Endometrial microvascular endothelial cells (primary cell): Measurements from ENCODE around the gene DYNLT2B. TPM values are rescaled to one million over a fixed set of nuclear protein-coding genes. Genes with fewer than 3 reads are reported as not detected.

Experiments
- total RNA-seq: library from RNA; depleted of rRNA; stranded (reverse); fragments of >200 nt; gene quantifications from one replicate; pipeline ENCODE4 v1.2.3, GENCODE V29; 2015; ENCODE audit errors: inconsistent ontology term

DYNLT2B gene
- total RNA-seq, 1 donor from 2014 or later: 5.0 TPM

Other genes starting within 250 kb of the DYNLT2B start
- gene TFRC, start 236.2 kb downstream of the DYNLT2B start, total RNA-seq: 83.1 TPM
- not detected for gene ZDHHC19, start 106.8 kb downstream of the DYNLT2B start, total RNA-seq
- gene SLC51A, start 101.7 kb downstream of the DYNLT2B start, total RNA-seq: not detected
- gene PCYT1A, start 30.5 kb downstream of the DYNLT2B start, total RNA-seq: 89.9 TPM
- not detected for gene TM4SF19, start 20.1 kb upstream of the DYNLT2B start, total RNA-seq
- gene UBXN7, start 114.2 kb upstream of the DYNLT2B start, total RNA-seq: 12.6 TPM
- 15.2 TPM for gene RNF168, start 185.5 kb upstream of the DYNLT2B start, total RNA-seq
- not detected for gene SMCO1, start 197.1 kb upstream of the DYNLT2B start, total RNA-seq